GM12892 (cell line): Measurements from ENCODE around the gene DMBX1.

ENCODE experiments used
- DNase-seq: peaks from one replicate; pipeline ENCODE4 v3.0.0; 2011; ENCODE audit not compliant: insufficient read length
- FAIRE-seq: peaks from 2 replicates; lab custom pipeline; 2011; peaks lifted over from hg19 to GRCh38; lab: Jason Lieb, UNC
- POLR2A ChIP-seq: IDR thresholded peaks from 2 replicates; pipeline ENCODE4 v1.6.1; 2011; ENCODE audit warnings: low read depth, low read length, control low read depth
- POLR2AphosphoS5 ChIP-seq: IDR thresholded peaks from 2 replicates; pipeline ENCODE4 v1.6.1; 2011; ENCODE audit warnings: low read depth, low read length, control low read depth
- TAF1 ChIP-seq: IDR thresholded peaks from 2 replicates; pipeline ENCODE4 v1.6.1; 2011; ENCODE audit warnings: low read depth, mild to moderate bottlenecking, control low read depth, low read length, borderline replicate concordance

The DMBX1 gene

GRCh38 chr1:46488343-46489168 lies 1.1 kb upstream of the DMBX1 start:
- TF ChIP-seq TAF1 (no peak), POLR2A (no peak), POLR2AphosphoS5 (no peak)
- DNase-seq (no peak), FAIRE-seq (no peak)

GRCh38 chr1:46489169-46489637 lies 433 bp upstream of the DMBX1 start:
- no peak for DNase-seq
- TF ChIP-seq POLR2A (no peak), TAF1 (no peak), POLR2AphosphoS5 (no peak)
- FAIRE-seq: no peak

GRCh38 chr1:46490406-46490655 lies 695 bp downstream of the DMBX1 start:
- TF ChIP-seq POLR2AphosphoS5: no peak
- DNase-seq (no peak), FAIRE-seq (no peak)

DNA sequence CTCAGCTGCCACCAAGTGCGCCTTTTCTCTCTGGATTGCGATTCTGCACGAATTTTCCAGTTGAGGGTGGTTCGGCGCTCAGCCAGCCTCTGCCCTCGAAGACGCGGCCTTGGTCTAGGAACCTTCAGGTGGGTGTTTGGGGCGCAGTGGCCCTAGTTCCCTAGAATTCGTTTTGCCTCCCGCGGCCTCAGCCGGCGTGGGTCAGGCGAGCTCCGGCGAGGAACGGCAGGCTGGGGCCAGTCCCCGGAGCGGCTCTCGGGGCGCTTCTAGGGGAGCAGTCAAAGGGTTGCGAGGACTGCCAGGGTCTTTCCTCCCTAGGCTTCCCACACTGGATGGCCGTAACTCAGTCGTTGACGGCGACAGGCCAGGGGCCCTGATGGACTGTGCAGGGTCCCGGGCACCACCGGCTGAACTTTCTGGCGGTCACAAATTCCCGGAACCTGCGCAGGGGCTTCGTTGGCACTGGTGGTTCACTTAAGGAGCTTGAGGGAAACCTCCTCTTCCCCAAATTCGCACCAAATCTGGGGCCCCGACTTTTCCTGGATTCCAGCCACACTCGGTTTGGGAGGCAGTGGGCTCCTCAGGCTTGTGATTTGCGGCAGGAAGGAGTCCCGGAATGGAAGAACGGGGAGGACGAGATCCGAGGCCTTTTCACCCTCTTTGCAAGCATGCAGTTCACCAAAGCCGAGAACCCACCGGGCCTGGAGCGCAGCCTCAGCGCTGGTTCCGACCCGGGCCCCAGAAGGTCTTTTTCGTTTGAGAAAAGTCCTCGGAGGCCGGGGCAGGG lies 1.2 kb downstream of the DMBX1 start:
- TF ChIP-seq TAF1: no peak
- no peak for TF ChIP-seq POLR2AphosphoS5
- TF ChIP-seq POLR2A: no peak
- FAIRE-seq: no peak
- no peak for DNase-seq

DNA sequence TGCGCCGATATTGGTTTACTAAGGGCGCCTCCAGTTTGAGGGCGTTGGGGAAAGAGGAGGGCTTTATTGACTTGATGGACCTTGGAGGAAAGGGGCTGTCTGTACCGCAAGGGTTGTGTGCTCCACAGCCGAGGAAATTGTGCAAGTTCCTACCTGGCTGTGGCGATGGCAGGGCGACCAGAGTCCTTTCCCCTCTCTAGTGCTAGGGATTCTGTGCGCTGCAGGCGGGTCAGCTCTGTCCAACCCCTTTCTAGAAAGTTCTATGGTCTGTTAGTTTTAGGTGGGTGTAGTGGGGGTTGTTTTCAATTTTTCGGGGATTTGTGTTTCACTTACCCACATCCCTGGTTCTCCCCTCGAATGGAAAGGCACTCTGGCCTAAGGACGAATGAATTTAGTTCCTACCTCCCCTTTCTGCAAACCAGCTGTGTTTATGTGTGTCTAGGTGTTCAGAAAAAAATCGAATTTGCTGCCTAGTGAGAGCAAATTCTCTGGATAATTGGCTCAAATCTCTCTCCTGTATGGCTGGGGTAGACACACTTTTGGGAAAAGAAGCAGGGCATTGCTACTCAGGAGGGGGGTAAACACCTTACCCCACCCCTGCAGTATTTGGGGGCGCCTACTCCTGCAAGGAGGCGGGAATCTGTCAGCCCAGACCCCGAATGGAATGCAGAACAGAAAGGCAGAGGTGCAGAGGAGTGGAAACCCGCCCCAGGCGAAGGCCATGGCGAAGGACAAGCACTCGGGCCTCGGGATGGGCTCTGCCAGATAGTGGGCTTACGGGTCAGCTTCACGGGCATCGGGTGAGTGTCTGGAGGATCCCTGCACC lies 2.0 kb downstream of the DMBX1 start:
- DNase-seq (no peak), FAIRE-seq (no peak)
- TF ChIP-seq TAF1 (no peak), POLR2AphosphoS5 (no peak), POLR2A (no peak)

GRCh38 chr1:46492269-46492853 lies 2.7 kb downstream of the DMBX1 start:
- no peak for DNase-seq
- no peak for TF ChIP-seq POLR2A
- TF ChIP-seq TAF1: no peak
- no peak for FAIRE-seq

- no peak for TF ChIP-seq POLR2A
- TF ChIP-seq POLR2AphosphoS5: no peak
- TF ChIP-seq TAF1: no peak
- DNase-seq (no peak), FAIRE-seq (no peak)
Measured at GRCh38 chr1:46492871-46493270, 3.2 kb downstream of the DMBX1 start.

DNA sequence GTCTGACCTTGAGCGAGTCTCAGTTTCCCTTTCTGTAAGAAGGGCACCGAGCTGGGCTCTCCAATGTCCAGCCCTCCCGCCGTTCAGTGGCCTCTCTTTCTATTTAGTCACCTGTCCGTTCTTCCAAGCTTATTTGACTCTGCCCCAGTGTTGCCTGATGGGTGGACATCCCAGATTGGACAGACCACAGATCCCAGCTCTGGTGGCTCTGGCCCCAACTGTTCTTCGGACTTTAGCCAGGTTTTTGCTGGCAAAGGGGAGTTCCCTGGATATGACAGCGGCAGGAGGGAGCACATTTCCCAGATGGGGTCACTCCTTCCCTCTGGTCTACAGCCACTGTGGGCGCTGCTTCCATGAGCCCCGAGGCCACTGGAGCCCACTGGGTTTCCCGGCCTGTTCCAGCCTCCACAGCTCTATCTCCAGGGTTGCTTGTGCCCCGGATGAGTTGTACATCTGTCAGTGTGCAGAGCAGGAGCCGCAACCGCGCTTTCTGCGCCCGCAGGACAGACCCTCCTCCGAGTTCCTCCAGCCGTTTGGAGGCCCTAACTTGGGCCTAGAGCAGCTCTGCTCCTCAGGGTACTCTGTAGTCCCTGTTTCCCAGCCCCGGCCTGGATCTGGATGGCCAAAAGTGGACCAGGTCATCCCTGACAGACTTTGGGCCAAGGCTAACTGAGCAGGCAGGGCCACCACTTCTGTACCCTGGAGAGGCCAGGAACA lies 3.8 kb downstream of the DMBX1 start:
- DNase-seq: no peak
- TF ChIP-seq POLR2A: no peak
- no peak for TF ChIP-seq POLR2AphosphoS5
- no peak for TF ChIP-seq TAF1
- FAIRE-seq: no peak

- FAIRE-seq (no peak), DNase-seq (no peak)
- TF ChIP-seq POLR2A (no peak), TAF1 (no peak), POLR2AphosphoS5 (no peak)
Measured at GRCh38 chr1:46494910-46495309, 5.3 kb downstream of the DMBX1 start.

- DNase-seq (no peak), FAIRE-seq (no peak)
- TF ChIP-seq TAF1: no peak
- no peak for TF ChIP-seq POLR2A
- no peak for TF ChIP-seq POLR2AphosphoS5
Measured at GRCh38 chr1:46495778-46496177, 6.1 kb downstream of the DMBX1 start.

DNA sequence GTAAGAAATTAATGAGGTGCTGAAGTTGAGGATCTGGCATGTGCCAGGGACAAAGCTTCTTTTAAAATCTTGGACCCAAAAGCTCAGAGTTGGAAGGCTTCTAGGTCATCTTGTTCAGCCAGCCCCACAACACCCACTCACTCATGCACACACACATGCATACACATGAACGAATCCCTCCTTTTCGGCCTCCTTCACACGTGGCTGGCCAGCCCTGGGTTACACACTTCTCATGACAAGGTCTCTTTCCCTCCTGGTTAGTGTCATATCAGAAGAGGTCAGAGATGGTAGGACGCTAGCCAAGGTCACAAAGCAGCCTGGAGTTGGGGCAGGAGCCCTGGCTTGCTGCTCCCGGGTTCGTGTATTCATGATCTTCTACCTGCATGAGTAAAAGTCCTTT lies 6.9 kb downstream of the DMBX1 start:
- no peak for DNase-seq
- no peak for TF ChIP-seq TAF1
- TF ChIP-seq POLR2A: no peak
- no peak for TF ChIP-seq POLR2AphosphoS5
- FAIRE-seq: no peak
